ENCODE results near the gene DCHS1. TPM values are rescaled to one million over a fixed set of nuclear protein-coding genes. Genes with fewer than 3 reads are reported as not detected.

The DCHS1 gene
- total and polyA plus RNA-seq, 2 of the 13 experiments (the other 11 are each of a cell fraction or from before 2014, with no cell fraction given): under 0.01 to 0.03 TPM

DNA sequence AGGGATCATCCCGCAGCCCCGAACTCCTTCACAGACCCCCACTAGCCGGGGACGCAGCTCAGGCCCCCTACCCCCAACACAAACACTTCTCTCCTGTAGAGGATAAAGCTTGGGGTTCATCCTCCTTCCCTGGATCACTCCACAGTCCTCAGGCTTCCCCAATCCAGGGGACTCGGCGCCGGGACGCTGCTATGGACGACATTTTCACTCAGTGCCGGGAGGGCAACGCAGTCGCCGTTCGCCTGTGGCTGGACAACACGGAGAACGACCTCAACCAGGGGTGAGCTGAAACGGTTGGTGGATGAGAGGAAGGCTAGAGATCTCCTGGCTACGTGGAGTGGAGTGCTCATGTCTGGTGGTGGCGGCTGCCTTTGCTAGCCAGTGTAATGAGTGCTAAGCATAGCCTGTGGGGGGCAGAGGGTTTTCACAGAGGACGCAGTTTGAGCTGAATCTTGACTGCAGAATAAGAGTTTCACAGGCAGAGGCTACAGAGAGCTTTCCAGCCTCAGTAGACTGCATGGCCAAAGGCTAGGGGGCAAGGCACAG is 51.5 kb downstream of the DCHS1 start:
- ATAC-seq: peak; percentile 78
- intact Hi-C loops (cut with micrococcal nuclease; ENCODE audit: unreplicated experiment) (loop anchor here (2.0 to 5.0 kb wide), 3 partner anchors 15 to 72 kb away; partner anchors contain the start of gene TPP1), in situ Hi-C loops (cut with HindIII; ENCODE audit: extremely low pct_ligation_motif_present, low pct_unique_long_range_greater_than_20kb) (loop anchor here (10.0 kb wide), 1 partner anchor 119 kb away; the partner anchor contains the start of genes ARFIP2 and TIMM10B)
- Histone ChIP-seq H3K4me3 (replicated peaks in 1 of 3; ENCODE audit: insufficient read depth in 1 of 3, low read depth in 2 of 3, low read length in 3 of 3) (peak overlapping the region; percentile 86 to 97 (median 89)), H3K4me2 (ENCODE audit: low read depth, low read length) (peak overlapping the region; percentile 99), H3K36me3 (replicated peaks in 1 of 2; ENCODE audit: control insufficient read depth in 1 of 2, insufficient read depth in 2 of 2, low read length in 2 of 2) (peaks cover 20 to 43% of the 10 kb centered on the region in 2 experiments), H3K79me2 (ENCODE audit: insufficient read depth, low read length) (peaks cover 55% of the 10 kb centered on the region), H3K27ac (ENCODE audit: extremely low read length, insufficient read depth, low read length) (peak overlapping the region; percentile 83), H3K4me1 (ENCODE audit: insufficient read depth, low read length) (peaks cover 67% of the 10 kb centered on the region), H2AFZ (ENCODE audit: low read length) (no peak overlapping the region), H3K9ac (ENCODE audit: insufficient read depth, low read depth, low read length) (peak overlapping the region; percentile 93), H4K20me1 (ENCODE audit: insufficient read depth, low read length) (no peaks in the 10 kb centered on the region), H3K27me3 (ENCODE audit: control insufficient read depth in 1 of 2, insufficient read depth in 2 of 2, low read length in 2 of 2) (no peaks in the 10 kb centered on the region; a peak in 1 of 5 replicates), H3K9me3 (ENCODE audit: low read length) (no peaks in the 10 kb centered on the region)
- DNase-seq (ENCODE audit: low spot score): peak; percentile 64
- 0% methylated on average over 9 of the region's 20 CpGs for WGBS (ENCODE audit: low lambda C conversion rate)
- TSS peak; percentile 66 for BruUV-seq (replicated peaks)
- POLR2A ChIA-PET: interaction anchor here (1.0 to 2.7 kb wide), 6 partner anchors 8 to 123 kb away, joined by 4 to 22 read pairs (median 6); partner anchors contain the start of genes ARFIP2, MRPL17, TAF10 and TIMM10B
- no peak for FAIRE-seq
- CTCF ChIA-PET (ENCODE audit: low intra/inter-chr PET ratio, low total read pairs): interaction anchor here (0.9 to 1.1 kb wide), 2 partner anchors 64 to 79 kb away, joined by 3 to 4 read pairs; partner anchors contain the start of gene MRPL17
- TF ChIP-seq TP53 (CRISPR knock-in tag; conservative IDR thresholded peaks at IDR 0.05): no peak
- peak; percentile 42 for TF ChIP-seq STAG1 (CRISPR knock-in tag; IDR thresholded peaks at IDR 0.05)
- TF ChIP-seq PAWR (CRISPR knock-in tag; IDR thresholded peaks at IDR 0.05; ENCODE audit: borderline replicate concordance): no peak
- TF ChIP-seq, protein P1, sequence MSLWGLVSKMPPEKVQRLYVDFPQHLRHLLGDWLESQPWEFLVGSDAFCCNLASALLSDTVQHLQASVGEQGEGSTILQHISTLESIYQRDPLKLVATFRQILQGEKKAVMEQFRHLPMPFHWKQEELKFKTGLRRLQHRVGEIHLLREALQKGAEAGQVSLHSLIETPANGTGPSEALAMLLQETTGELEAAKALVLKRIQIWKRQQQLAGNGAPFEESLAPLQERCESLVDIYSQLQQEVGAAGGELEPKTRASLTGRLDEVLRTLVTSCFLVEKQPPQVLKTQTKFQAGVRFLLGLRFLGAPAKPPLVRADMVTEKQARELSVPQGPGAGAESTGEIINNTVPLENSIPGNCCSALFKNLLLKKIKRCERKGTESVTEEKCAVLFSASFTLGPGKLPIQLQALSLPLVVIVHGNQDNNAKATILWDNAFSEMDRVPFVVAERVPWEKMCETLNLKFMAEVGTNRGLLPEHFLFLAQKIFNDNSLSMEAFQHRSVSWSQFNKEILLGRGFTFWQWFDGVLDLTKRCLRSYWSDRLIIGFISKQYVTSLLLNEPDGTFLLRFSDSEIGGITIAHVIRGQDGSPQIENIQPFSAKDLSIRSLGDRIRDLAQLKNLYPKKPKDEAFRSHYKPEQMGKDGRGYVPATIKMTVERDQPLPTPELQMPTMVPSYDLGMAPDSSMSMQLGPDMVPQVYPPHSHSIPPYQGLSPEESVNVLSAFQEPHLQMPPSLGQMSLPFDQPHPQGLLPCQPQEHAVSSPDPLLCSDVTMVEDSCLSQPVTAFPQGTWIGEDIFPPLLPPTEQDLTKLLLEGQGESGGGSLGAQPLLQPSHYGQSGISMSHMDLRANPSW (CRISPR knock-in tag; IDR thresholded peaks at IDR 0.05; ENCODE audit: borderline replicate concordance): 0 out of 2 replicates have a peak, but pooled peaks have one; percentile 2
- TF ChIP-seq, protein P2, sequence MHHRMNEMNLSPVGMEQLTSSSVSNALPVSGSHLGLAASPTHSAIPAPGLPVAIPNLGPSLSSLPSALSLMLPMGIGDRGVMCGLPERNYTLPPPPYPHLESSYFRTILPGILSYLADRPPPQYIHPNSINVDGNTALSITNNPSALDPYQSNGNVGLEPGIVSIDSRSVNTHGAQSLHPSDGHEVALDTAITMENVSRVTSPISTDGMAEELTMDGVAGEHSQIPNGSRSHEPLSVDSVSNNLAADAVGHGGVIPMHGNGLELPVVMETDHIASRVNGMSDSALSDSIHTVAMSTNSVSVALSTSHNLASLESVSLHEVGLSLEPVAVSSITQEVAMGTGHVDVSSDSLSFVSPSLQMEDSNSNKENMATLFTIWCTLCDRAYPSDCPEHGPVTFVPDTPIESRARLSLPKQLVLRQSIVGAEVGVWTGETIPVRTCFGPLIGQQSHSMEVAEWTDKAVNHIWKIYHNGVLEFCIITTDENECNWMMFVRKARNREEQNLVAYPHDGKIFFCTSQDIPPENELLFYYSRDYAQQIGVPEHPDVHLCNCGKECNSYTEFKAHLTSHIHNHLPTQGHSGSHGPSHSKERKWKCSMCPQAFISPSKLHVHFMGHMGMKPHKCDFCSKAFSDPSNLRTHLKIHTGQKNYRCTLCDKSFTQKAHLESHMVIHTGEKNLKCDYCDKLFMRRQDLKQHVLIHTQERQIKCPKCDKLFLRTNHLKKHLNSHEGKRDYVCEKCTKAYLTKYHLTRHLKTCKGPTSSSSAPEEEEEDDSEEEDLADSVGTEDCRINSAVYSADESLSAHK (CRISPR knock-in tag; IDR thresholded peaks at IDR 0.05; ENCODE audit: borderline replicate concordance): no peak
- TF ChIP-seq, protein P3, sequence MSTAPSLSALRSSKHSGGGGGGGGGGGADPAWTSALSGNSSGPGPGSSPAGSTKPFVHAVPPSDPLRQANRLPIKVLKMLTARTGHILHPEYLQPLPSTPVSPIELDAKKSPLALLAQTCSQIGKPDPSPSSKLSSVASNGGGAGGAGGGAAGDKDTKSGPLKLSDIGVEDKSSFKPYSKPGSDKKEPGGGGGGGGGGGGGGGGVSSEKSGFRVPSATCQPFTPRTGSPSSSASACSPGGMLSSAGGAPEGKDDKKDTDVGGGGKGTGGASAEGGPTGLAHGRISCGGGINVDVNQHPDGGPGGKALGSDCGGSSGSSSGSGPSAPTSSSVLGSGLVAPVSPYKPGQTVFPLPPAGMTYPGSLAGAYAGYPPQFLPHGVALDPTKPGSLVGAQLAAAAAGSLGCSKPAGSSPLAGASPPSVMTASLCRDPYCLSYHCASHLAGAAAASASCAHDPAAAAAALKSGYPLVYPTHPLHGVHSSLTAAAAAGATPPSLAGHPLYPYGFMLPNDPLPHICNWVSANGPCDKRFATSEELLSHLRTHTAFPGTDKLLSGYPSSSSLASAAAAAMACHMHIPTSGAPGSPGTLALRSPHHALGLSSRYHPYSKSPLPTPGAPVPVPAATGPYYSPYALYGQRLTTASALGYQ (CRISPR knock-in tag; IDR thresholded peaks at IDR 0.05): no peak
- TF ChIP-seq, protein P4, sequence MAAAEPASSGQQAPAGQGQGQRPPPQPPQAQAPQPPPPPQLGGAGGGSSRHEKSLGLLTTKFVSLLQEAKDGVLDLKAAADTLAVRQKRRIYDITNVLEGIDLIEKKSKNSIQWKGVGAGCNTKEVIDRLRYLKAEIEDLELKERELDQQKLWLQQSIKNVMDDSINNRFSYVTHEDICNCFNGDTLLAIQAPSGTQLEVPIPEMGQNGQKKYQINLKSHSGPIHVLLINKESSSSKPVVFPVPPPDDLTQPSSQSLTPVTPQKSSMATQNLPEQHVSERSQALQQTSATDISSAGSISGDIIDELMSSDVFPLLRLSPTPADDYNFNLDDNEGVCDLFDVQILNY (CRISPR knock-in tag; conservative IDR thresholded peaks at IDR 0.05): no peak
- no peak for TF ChIP-seq ZNF232 (CRISPR knock-in tag; IDR thresholded peaks at IDR 0.05; ENCODE audit: borderline replicate concordance)
- no peak for TF ChIP-seq DNMT1 (CRISPR knock-in tag; IDR thresholded peaks at IDR 0.05)
- 0 out of 2 replicates have a peak, but pooled peaks have one; percentile 29 for TF ChIP-seq ZNF777 (CRISPR knock-in tag; IDR thresholded peaks at IDR 0.05)
- TF ChIP-seq, protein P5, sequence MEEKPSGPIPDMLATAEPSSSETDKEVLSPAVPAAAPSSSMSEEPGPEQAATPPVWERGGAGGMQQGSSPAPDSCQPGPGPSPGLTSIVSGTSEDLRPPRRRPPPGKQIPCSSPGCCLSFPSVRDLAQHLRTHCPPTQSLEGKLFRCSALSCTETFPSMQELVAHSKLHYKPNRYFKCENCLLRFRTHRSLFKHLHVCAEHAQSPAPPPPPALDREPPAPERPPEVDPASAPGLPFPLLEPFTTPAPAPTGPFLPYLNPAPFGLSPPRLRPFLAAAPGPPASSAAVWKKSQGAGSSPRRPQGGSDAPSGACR (CRISPR knock-in tag; IDR thresholded peaks at IDR 0.05): peak; percentile 32; the same call in 1 of the 2 replicates
- no peak for TF ChIP-seq ZNF10 (CRISPR knock-in tag; IDR thresholded peaks at IDR 0.05; ENCODE audit: borderline replicate concordance, low read depth)
- TF ChIP-seq ZNF335 (CRISPR knock-in tag; IDR thresholded peaks at IDR 0.05): peak; percentile 48
- TF ChIP-seq ZNF607 (CRISPR knock-in tag; IDR thresholded peaks at IDR 0.05; ENCODE audit: borderline replicate concordance): no peak
